ENCODE results near the gene CALCR. TPM values are rescaled to one million over a fixed set of nuclear protein-coding genes. Genes with fewer than 3 reads are reported as not detected.
"Not testable (repeated sequence)": the region's sequence is repeated elsewhere in the genome, so short reads cannot be mapped to it uniquely, and the experiment has no call there.

The CALCR gene
- total RNA-seq, 4 donors from 2014 or later = not detected

GRCh38 chr7:93530701-93531100 is 43.8 kb downstream of the CALCR start:
- Histone ChIP-seq H3K27me3 (no peaks in the 10 kb centered on the region), H3K27ac (no peak overlapping the region), H3K36me3 (no peaks in the 10 kb centered on the region), H3K4me3 (no peak overlapping the region), H3K4me1 (no peaks in the 10 kb centered on the region), H3K9me3 (no peaks in the 10 kb centered on the region)
- TF ChIP-seq POLR2A (IDR thresholded peaks at IDR 0.05) (no peak), CTCF (IDR thresholded peaks at IDR 0.05) (no peak)
- DNase-seq = no peak

GRCh38 chr7:93516834-93517233 is 57.7 kb downstream of the CALCR start:
- H3K36me3 ChIP-seq = no peaks in the 10 kb centered on the region
- H3K4me3 ChIP-seq = no peak overlapping the region
- H3K4me1 ChIP-seq = no peaks in the 10 kb centered on the region
- no peak for DNase-seq
- no peak for TF ChIP-seq CTCF (IDR thresholded peaks at IDR 0.05)
- no peak for TF ChIP-seq POLR2A (IDR thresholded peaks at IDR 0.05)
- no peak overlapping the region for H3K27ac ChIP-seq
- H3K27me3 ChIP-seq = no peaks in the 10 kb centered on the region
- H3K9me3 ChIP-seq = no peaks in the 10 kb centered on the region

GRCh38 chr7:93515144-93515543 is 59.4 kb downstream of the CALCR start:
- TF ChIP-seq POLR2A (IDR thresholded peaks at IDR 0.05) = no peak
- TF ChIP-seq CTCF (IDR thresholded peaks at IDR 0.05) = no peak
- no peak for DNase-seq

GRCh38 chr7:93509303-93509702 is 65.2 kb downstream of the CALCR start:
- Histone ChIP-seq H3K4me1 (no peaks in the 10 kb centered on the region), H3K27ac (no peak overlapping the region)
- no peak for TF ChIP-seq CTCF (IDR thresholded peaks at IDR 0.05)
- TF ChIP-seq POLR2A (IDR thresholded peaks at IDR 0.05) = no peak

More at GRCh38 chr7:93515144-93515543, 59.4 kb downstream of the CALCR start:
- no peaks in the 10 kb centered on the region for H3K9me3 ChIP-seq
- H3K27ac ChIP-seq = no peak overlapping the region
- H3K27me3 ChIP-seq = no peaks in the 10 kb centered on the region
- H3K4me1 ChIP-seq = no peaks in the 10 kb centered on the region
- no peak overlapping the region for H3K4me3 ChIP-seq
- H3K36me3 ChIP-seq = no peaks in the 10 kb centered on the region

DNA sequence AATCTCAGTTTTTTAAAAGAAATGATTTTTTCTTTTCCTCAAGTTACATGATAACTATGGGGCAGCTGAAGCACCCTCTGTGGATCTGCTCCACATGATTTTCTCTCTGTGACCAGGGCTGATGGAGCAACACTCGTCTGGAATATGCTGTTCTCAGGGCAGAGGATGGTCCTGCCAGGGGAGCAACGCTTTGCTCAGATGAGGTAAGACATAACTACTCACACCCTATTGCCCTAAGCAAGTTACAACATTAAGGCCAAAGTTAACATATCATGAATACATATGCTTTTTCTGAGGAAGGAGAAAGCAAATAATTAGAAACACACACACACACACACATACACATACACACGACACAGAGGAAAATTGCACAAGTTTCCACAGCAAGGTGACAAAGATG is 71.4 kb downstream of the CALCR start:
- H3K9me3 ChIP-seq = no peaks in the 10 kb centered on the region
- TF ChIP-seq POLR2A (IDR thresholded peaks at IDR 0.05) (no peak), CTCF (IDR thresholded peaks at IDR 0.05) (no peak)
- H3K27me3 ChIP-seq = no peaks in the 10 kb centered on the region
- H3K27ac ChIP-seq = no peak overlapping the region
- H3K4me3 ChIP-seq = no peak overlapping the region
- no peaks in the 10 kb centered on the region for H3K4me1 ChIP-seq
- no peak for DNase-seq
- no peaks in the 10 kb centered on the region for H3K36me3 ChIP-seq

More at GRCh38 chr7:93509303-93509702, 65.2 kb downstream of the CALCR start:
- DNase-seq = no peak
- Histone ChIP-seq H3K36me3 (no peaks in the 10 kb centered on the region), H3K9me3 (no peaks in the 10 kb centered on the region), H3K4me3 (no peak overlapping the region), H3K27me3 (no peaks in the 10 kb centered on the region)

DNA sequence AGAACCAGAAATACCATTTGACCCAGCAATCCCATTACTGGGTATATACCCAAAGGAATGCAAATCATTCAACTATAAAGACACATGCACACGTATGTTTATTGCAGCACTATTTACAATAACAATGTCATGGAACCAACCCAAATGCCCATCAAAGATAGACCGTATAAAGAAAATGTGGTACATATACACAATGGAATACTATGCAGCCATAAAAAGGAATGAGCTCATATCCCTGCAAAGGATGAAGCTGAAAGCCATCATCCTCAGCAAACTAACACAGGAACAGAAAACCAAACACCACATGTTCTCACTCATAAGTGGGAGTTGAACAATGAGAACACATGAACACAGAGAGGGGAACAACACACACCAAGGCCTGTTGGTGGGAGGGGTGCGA is 82.7 kb downstream of the CALCR start:
- H3K27me3 ChIP-seq, H3K4me1 ChIP-seq, H3K9me3 ChIP-seq, H3K27ac ChIP-seq, H3K4me3 ChIP-seq, H3K36me3 ChIP-seq, DNase-seq: not testable (repeated sequence)
